Parathyroid adenoma (tissue), 2 donors: ENCODE measurements around the gene SH3BP4.

Experiments
- H2AFZ ChIP-seq: fragments of 300-600 bp; sonication (generic); one replicate; pipeline ENCODE4 v1.7.0; 2017; ENCODE audit warnings: antibody characterized with exemption, mild to moderate bottlenecking
- H3K27ac ChIP-seq: fragments of 300-600 bp; sonication (generic); one replicate; pipeline ENCODE4 v1.7.0; 2017
- H3K27me3 ChIP-seq: fragments of 300-600 bp; sonication (generic); one replicate; pipeline ENCODE4 v1.7.0; 2017; ENCODE audit warnings: low read length; ENCODE audit not compliant: control insufficient read depth, insufficient read depth
- H3K36me3 ChIP-seq: fragments of 300-600 bp; sonication (generic); one replicate; pipeline ENCODE4 v1.7.0; 2017; ENCODE audit warnings: low read length; ENCODE audit not compliant: control insufficient read depth, insufficient read depth
- H3K4me1 ChIP-seq: fragments of 300-600 bp; sonication (generic); one replicate; pipeline ENCODE4 v1.7.0; 2017; ENCODE audit warnings: control low read depth
- H3K4me2 ChIP-seq: fragments of 300-600 bp; sonication (generic); one replicate; pipeline ENCODE4 v1.7.0; 2017; ENCODE audit warnings: low read length
- H3K4me3 ChIP-seq: fragments of 300-600 bp; sonication (generic); one replicate; pipeline ENCODE4 v1.7.0; 2017; ENCODE audit warnings: low read depth, low read length
- H3K79me2 ChIP-seq: fragments of 300-600 bp; sonication (generic); one replicate; pipeline ENCODE4 v1.7.0; 2017; ENCODE audit warnings: control low read depth
- H3K9ac ChIP-seq: fragments of 300-600 bp; sonication (generic); one replicate; pipeline ENCODE4 v1.7.0; 2017; ENCODE audit warnings: mild to moderate bottlenecking
- H3K9me3 ChIP-seq: fragments of 300-600 bp; sonication (generic); one replicate; pipeline ENCODE4 v1.7.0; 2017; ENCODE audit warnings: low read length; ENCODE audit not compliant: control insufficient read depth
- TF ChIP-seq, protein P1 (sequence below): fragments of 300-600 bp; sonication (generic); IDR thresholded peaks from one replicate; pipeline ENCODE4 v1.7.0; 2017; ENCODE audit warnings: antibody characterized with exemption, mild to moderate bottlenecking
- donor health status: primary hyperparathyroidism.

SH3BP4 gene

GRCh38 chr2:235091421-235091820 lies 139.6 kb downstream of the SH3BP4 start:
- Histone ChIP-seq H3K36me3 (no peaks in the 10 kb centered on the region), H2AFZ (no peak overlapping the region), H3K79me2 (no peaks in the 10 kb centered on the region), H3K9me3 (no peaks in the 10 kb centered on the region), H3K27ac (no peak overlapping the region), H3K27me3 (no peaks in the 10 kb centered on the region), H3K4me2 (no peak overlapping the region), H3K9ac (no peak overlapping the region), H3K4me3 (no peak overlapping the region), H3K4me1 (no peaks in the 10 kb centered on the region)
- TF ChIP-seq, protein P1, sequence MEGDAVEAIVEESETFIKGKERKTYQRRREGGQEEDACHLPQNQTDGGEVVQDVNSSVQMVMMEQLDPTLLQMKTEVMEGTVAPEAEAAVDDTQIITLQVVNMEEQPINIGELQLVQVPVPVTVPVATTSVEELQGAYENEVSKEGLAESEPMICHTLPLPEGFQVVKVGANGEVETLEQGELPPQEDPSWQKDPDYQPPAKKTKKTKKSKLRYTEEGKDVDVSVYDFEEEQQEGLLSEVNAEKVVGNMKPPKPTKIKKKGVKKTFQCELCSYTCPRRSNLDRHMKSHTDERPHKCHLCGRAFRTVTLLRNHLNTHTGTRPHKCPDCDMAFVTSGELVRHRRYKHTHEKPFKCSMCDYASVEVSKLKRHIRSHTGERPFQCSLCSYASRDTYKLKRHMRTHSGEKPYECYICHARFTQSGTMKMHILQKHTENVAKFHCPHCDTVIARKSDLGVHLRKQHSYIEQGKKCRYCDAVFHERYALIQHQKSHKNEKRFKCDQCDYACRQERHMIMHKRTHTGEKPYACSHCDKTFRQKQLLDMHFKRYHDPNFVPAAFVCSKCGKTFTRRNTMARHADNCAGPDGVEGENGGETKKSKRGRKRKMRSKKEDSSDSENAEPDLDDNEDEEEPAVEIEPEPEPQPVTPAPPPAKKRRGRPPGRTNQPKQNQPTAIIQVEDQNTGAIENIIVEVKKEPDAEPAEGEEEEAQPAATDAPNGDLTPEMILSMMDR = no peak

DNA sequence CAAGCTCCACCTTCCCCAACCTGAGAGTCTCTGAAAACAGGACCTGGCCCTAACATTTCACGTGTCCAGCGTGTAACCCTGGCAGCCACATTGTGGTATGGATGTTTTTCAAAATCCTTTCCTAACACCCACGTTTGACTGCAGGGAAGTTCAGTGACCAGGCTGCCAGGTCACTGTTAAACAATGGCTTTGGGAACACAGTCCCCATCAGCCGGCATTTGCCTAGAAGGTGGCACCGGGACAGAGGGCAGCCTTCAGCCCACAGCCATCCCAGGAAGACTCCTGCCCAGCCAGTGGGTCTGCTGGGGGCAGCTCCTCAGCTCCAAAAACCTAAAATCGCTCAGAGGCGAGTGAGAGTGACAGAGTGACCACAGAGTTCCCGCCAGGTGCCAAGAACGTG lies 140.2 kb downstream of the SH3BP4 start:
- Histone ChIP-seq H3K4me2 (no peak overlapping the region), H3K36me3 (no peaks in the 10 kb centered on the region), H3K4me3 (no peak overlapping the region), H3K9me3 (no peaks in the 10 kb centered on the region), H3K79me2 (no peaks in the 10 kb centered on the region), H3K9ac (no peak overlapping the region), H3K27ac (no peak overlapping the region), H3K4me1 (no peaks in the 10 kb centered on the region), H3K27me3 (no peaks in the 10 kb centered on the region), H2AFZ (no peak overlapping the region)
- TF ChIP-seq, protein P1 = no peak

DNA sequence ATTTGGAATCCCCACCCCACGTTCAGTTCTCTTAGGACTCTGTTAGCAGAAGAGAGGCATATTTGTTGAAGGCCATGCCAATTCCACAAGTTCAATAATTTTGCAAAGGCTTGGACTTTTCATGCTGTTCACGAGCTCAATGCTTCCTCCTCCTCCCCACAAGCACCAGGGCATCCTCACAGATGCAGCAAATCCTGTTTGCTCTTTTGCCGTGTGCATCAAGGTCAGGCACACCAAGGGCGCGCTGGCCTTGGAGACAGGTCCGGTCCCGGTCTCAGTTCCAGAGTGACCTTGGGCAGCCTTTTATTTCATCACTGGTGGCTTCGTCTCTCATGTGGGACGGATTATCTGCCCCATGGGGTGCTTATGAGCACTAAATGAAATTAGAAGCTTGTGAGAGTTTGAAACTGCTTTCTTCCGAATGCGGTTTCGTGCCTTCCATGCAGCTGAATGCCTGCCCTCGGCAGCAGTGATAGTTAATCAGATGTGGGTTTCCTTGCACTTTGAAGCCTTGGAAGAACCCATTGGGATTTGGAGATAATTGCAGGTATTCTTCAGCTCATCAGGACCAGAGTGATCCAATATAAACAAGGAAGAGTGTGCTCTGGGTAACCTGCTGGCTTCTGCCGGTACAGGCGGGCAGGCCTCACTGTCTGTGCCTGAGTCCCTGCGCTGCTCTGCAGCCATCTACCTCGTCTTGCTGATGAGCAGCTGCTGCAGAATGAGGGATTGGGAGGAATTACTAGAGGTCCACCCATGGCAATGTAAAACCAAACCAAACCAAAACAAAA lies 140.8 kb downstream of the SH3BP4 start:
- no peaks in the 10 kb centered on the region for H3K9me3 ChIP-seq
- H3K79me2 ChIP-seq = no peaks in the 10 kb centered on the region
- TF ChIP-seq, protein P1 = no peak
- no peak overlapping the region for H3K9ac ChIP-seq
- H3K4me2 ChIP-seq = no peak overlapping the region
- H3K36me3 ChIP-seq = no peaks in the 10 kb centered on the region
- no peak overlapping the region for H2AFZ ChIP-seq
- H3K4me1 ChIP-seq = no peaks in the 10 kb centered on the region
- no peak overlapping the region for H3K27ac ChIP-seq
- H3K27me3 ChIP-seq = no peaks in the 10 kb centered on the region
- H3K4me3 ChIP-seq = no peak overlapping the region

DNA sequence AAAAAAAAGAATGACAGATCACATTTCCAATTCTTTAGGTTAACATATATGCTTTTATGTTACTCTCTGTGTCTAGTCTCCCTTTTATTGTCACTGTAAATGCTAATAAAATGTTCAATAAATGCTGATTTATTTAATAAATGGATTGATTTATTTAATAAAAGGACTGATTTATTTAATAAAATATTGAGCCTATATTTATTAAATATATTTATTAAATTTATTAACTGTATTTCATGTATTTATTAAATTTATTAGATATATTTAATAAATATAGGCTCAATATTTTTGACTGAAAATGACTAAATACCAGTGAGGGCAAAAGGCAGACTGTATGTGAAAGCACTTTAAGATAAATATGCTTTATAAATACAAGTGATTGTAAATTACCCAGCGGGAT lies 142.6 kb downstream of the SH3BP4 start:
- no peak overlapping the region for H3K4me3 ChIP-seq
- H3K9ac ChIP-seq = no peak overlapping the region
- no peak overlapping the region for H2AFZ ChIP-seq
- H3K9me3 ChIP-seq = no peaks in the 10 kb centered on the region
- H3K4me1 ChIP-seq = no peaks in the 10 kb centered on the region
- H3K27ac ChIP-seq = no peak overlapping the region
- TF ChIP-seq, protein P1 = no peak
- no peaks in the 10 kb centered on the region for H3K27me3 ChIP-seq
- H3K4me2 ChIP-seq = no peak overlapping the region
- no peaks in the 10 kb centered on the region for H3K36me3 ChIP-seq
- H3K79me2 ChIP-seq = no peaks in the 10 kb centered on the region

DNA sequence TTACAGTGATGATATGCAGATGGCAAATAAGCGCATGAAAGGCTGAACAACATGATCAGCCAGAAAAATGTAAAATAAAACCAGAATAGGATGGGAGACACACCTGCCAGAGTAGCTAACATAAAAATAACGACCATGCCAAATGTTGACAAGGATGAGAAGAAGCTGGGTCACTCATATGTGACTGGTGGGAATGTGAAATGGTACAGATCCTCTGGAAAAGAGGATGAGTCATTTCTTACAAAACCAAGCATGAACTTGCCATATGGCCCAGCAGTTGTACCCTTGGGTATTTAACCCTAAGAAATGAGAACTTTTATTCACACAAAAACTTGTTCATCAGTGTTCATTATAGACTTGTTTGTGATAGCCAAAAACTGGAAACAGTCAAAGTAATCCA lies 143.8 kb downstream of the SH3BP4 start:
- no peaks in the 10 kb centered on the region for H3K79me2 ChIP-seq
- H3K9ac ChIP-seq = no peak overlapping the region
- H3K4me3 ChIP-seq = no peak overlapping the region
- no peaks in the 10 kb centered on the region for H3K27me3 ChIP-seq
- TF ChIP-seq, protein P1 = no peak
- H3K9me3 ChIP-seq = no peaks in the 10 kb centered on the region
- H3K4me1 ChIP-seq = no peaks in the 10 kb centered on the region
- H3K27ac ChIP-seq = no peak overlapping the region
- H3K36me3 ChIP-seq = no peaks in the 10 kb centered on the region
- H3K4me2 ChIP-seq = no peak overlapping the region
- H2AFZ ChIP-seq = no peak overlapping the region
